ENCODE data around the gene SMARCC1.

- TF ChIP-seq CTCF (IDR thresholded peaks at IDR 0.05; ENCODE audit: insufficient read depth, low read length, poor library complexity, severe bottlenecking) (no peak), EZH2phosphoT487 (conservative IDR thresholded peaks at IDR 0.05; ENCODE audit: low read length) (no peak)
Observed at GRCh38 chr3:47594792-47595191, 186.9 kb downstream of the SMARCC1 start.
